Trophoblast cell (in vitro differentiated cells and primary cell): Measurements from ENCODE around the gene SBSN.

Source experiments
- DNase-seq, 2 donors: peaks; one replicate each; pipeline ENCODE4 v3.0.0-alpha.2; 2016
- H2AFZ ChIP-seq: 2 replicates; pipeline ENCODE4 v1.6.1; 2013; ENCODE audit warnings: low read length, moderate library complexity, mild to moderate bottlenecking; ENCODE audit not compliant: insufficient read depth, poor library complexity
- H2AK5ac ChIP-seq: 2 replicates; pipeline ENCODE4 v1.6.1; 2013; ENCODE audit warnings: mild to moderate bottlenecking, low read length
- H2BK120ac ChIP-seq: 2 replicates; pipeline ENCODE4 v1.6.1; 2013; ENCODE audit warnings: low read length, mild to moderate bottlenecking, moderate library complexity; ENCODE audit not compliant: insufficient read depth, poor library complexity
- H2BK12ac ChIP-seq: 2 replicates; pipeline ENCODE4 v1.6.1; 2013; ENCODE audit warnings: mild to moderate bottlenecking, low read length, moderate library complexity
- H2BK5ac ChIP-seq: 2 replicates; pipeline ENCODE4 v1.6.1; 2013; ENCODE audit warnings: low read length, low read depth, moderate library complexity, mild to moderate bottlenecking; ENCODE audit not compliant: poor library complexity
- H3K14ac ChIP-seq: 2 replicates; pipeline ENCODE4 v1.6.1; 2013; ENCODE audit warnings: mild to moderate bottlenecking, low read length
- H3K18ac ChIP-seq: 2 replicates; pipeline ENCODE4 v1.6.1; 2013; ENCODE audit warnings: mild to moderate bottlenecking, low read length
- H3K23ac ChIP-seq: 2 replicates; pipeline ENCODE4 v1.6.1; 2013; ENCODE audit warnings: low read length
- H3K27ac ChIP-seq: 2 replicates; pipeline ENCODE4 v1.5.1; 2013; ENCODE audit warnings: low read depth, mild to moderate bottlenecking, inconsistent platforms, low read length, moderate library complexity
- H3K27me3 ChIP-seq: 2 replicates; pipeline ENCODE4 v1.6.1; 2013; ENCODE audit warnings: inconsistent platforms, mild to moderate bottlenecking, low read length, moderate library complexity; ENCODE audit not compliant: insufficient read depth
- H3K36me3 ChIP-seq, 2 experiments: 1 replicate in 1 of 2; 2 replicates in 1 of 2; pipeline ENCODE4 v1.6.1; 2013; ENCODE audit warnings: low read length in 2 of 2, mild to moderate bottlenecking in 2 of 2, moderate library complexity in 1 of 2; ENCODE audit not compliant: insufficient read depth in 2 of 2, control insufficient read depth in 1 of 2
- H3K4ac ChIP-seq: 2 replicates; pipeline ENCODE4 v1.6.1; 2013; ENCODE audit warnings: low read depth, mild to moderate bottlenecking, low read length, moderate library complexity
- H3K4me1 ChIP-seq, 2 experiments: 1 replicate in 1 of 2; 2 replicates in 1 of 2; pipeline ENCODE4 v1.6.1; 2013; ENCODE audit warnings: low read length in 2 of 2, mild to moderate bottlenecking in 2 of 2, moderate library complexity in 1 of 2; ENCODE audit not compliant: insufficient read depth in 2 of 2, control insufficient read depth in 1 of 2
- H3K4me2 ChIP-seq: 2 replicates; pipeline ENCODE4 v1.6.1; 2013; ENCODE audit warnings: inconsistent platforms, mild to moderate bottlenecking, low read length, moderate library complexity
- H3K4me3 ChIP-seq: 2 replicates; pipeline ENCODE4 v1.5.1; 2013; ENCODE audit warnings: mild to moderate bottlenecking, low read depth, low read length, inconsistent platforms
- H3K79me1 ChIP-seq: one replicate; pipeline ENCODE4 v1.6.1; 2013; ENCODE audit warnings: low read length
- H3K79me2 ChIP-seq: 2 replicates; pipeline ENCODE4 v1.6.1; 2013; ENCODE audit warnings: low read length, mild to moderate bottlenecking; ENCODE audit not compliant: control insufficient read depth, insufficient read depth, poor library complexity
- H3K9ac ChIP-seq: 2 replicates; pipeline ENCODE4 v1.6.1; 2013; ENCODE audit warnings: mild to moderate bottlenecking, low read length
- H3K9me3 ChIP-seq: 2 replicates; pipeline ENCODE4 v1.6.1; 2013; ENCODE audit warnings: low read depth, mild to moderate bottlenecking, control low read depth, inconsistent platforms, low read length; ENCODE audit not compliant: insufficient read depth
- H4K12ac ChIP-seq: 2 replicates; pipeline ENCODE4 v1.6.1; 2013; ENCODE audit warnings: low read depth, mild to moderate bottlenecking, low read length, moderate library complexity
- H4K8ac ChIP-seq: 2 replicates; pipeline ENCODE4 v1.6.1; 2013; ENCODE audit warnings: low read depth, mild to moderate bottlenecking, low read length, moderate library complexity
- H4K91ac ChIP-seq: one replicate; pipeline ENCODE4 v1.6.1; 2013; ENCODE audit warnings: low read depth, mild to moderate bottlenecking, low read length, moderate library complexity
- WGBS: extraction: QIAGEN DNeasy Blood & Tissue Kit; methylation state at CpG from one replicate; pipeline ENCODE4 v1.1.7; 2013; ENCODE audit warnings: missing lambda C conversion rate; ENCODE audit not compliant: insufficient read length, insufficient coverage; ENCODE audit errors: extremely low coverage; 5-methylcytosine and 5-hydroxymethylcytosine counted together

Gene SBSN

DNA sequence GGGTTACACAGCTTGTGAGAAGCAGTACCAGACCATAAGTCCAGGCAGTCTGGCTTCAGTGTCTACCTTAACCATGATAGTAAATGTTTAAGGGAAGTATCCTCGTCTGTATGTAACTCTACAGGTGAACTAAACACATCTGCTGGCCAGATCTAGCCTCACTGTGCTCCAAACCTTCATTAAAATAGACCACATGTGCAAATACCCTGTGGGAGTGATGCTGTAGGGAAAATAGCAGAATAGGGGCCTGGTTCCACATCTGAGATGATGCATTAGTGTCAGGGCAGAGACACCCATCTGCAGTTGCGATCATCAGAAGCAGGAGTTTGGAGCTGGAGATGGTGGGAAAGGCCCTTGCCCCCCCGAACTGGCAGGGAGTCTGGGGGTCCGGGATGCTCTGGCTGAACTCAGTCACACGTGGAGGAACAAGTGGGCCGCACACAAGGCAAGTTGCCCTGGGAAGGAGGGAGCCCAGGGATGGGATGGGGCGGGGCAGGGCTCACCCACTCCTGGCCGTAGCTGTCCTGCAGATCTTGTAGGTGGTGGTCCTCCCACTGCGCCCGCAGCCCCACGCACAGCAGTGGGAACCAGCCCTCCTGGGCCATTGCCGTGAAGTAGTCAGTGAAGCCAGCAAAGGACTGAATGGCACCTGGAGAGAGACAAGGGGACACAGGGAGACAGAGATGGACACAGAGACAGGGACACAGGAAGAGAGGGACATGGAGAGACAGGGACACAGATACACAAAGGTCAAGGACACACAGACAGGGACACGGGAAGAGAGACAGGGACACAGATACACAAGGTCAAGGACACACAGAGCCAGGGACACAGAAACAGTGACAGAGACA, 24.6 kb upstream of the SBSN start:
- no peak for DNase-seq
- H3K9ac ChIP-seq = no peak overlapping the region
- H3K4me1 ChIP-seq = peaks cover 0 to 5% of the 10 kb centered on the region in 2 experiments
- no peak overlapping the region for H2BK120ac ChIP-seq
- no peak overlapping the region for H3K4ac ChIP-seq
- no peak overlapping the region for H3K18ac ChIP-seq
- H4K91ac ChIP-seq = no peak overlapping the region
- no peak overlapping the region for H3K4me3 ChIP-seq
- H4K8ac ChIP-seq = no peak overlapping the region
- H3K14ac ChIP-seq = no peak overlapping the region
- peak overlapping the region; percentile 5 for H3K23ac ChIP-seq
- WGBS = no CpG with 5 or more reads among the region's 13 CpGs
- H2AFZ ChIP-seq = no peak overlapping the region
- no peak overlapping the region for H2BK5ac ChIP-seq
- no peak overlapping the region for H2BK12ac ChIP-seq
- H3K79me2 ChIP-seq = no peaks in the 10 kb centered on the region
- H3K79me1 ChIP-seq = no peaks in the 10 kb centered on the region
- no peak overlapping the region for H2AK5ac ChIP-seq
- H3K4me2 ChIP-seq = no peak overlapping the region
- H4K12ac ChIP-seq = no peak overlapping the region
- peaks cover 4 to 6% of the 10 kb centered on the region in 2 experiments for H3K36me3 ChIP-seq
- no peak overlapping the region for H3K27ac ChIP-seq
- H3K27me3 ChIP-seq = no peaks in the 10 kb centered on the region
- H3K9me3 ChIP-seq = no peaks in the 10 kb centered on the region

DNA sequence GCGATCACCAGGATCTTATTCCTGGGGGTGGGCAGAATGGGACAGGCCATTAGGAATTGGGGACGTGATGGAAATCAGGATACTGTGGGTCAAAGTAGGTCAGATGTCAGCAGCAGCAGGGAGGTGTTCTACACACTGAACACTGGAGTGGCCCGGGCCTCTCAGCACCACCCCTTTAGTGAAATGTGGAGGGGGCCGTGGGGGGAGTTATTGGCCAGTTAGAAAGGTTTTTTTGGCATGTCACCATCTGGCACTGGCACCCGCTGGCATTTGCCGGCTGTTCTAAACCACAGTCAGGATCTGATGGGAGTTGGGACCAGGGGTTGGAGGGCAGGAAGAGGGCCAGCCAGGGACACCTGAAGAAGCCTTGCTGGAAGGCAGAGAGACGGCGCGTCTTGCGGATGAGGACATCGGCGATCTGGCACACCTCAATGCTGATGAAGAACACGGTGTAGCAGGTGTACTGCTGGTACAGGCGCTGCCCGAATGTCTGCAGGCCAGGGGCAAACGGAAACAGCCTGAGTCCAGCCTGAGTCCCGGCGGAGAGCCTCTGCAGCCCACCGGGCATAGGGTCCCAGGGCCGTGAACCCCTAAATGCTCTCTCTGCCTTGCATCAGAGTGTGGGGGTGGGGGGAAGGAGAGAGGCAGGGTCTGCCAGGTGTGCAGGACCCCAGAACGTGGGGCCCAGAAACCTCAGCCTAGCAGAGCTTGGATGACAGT, 23.1 kb upstream of the SBSN start:
- no peak overlapping the region for H3K4me2 ChIP-seq
- no peak overlapping the region for H2AFZ ChIP-seq
- H2AK5ac ChIP-seq = no peak overlapping the region
- H3K9ac ChIP-seq = no peak overlapping the region
- H3K9me3 ChIP-seq = no peaks in the 10 kb centered on the region
- H4K8ac ChIP-seq = no peak overlapping the region
- no peaks in the 10 kb centered on the region for H3K79me2 ChIP-seq
- H4K91ac ChIP-seq = no peak overlapping the region
- no peak overlapping the region for H2BK120ac ChIP-seq
- no CpG with 5 or more reads among the region's 21 CpGs for WGBS
- no peak overlapping the region for H4K12ac ChIP-seq
- no peak overlapping the region for H3K4ac ChIP-seq
- no peaks in the 10 kb centered on the region for H3K79me1 ChIP-seq
- H3K14ac ChIP-seq = no peak overlapping the region
- no peak for DNase-seq
- no peak overlapping the region for H3K23ac ChIP-seq
- no peak overlapping the region for H3K4me3 ChIP-seq
- H3K27ac ChIP-seq = no peak overlapping the region
- H2BK12ac ChIP-seq = no peak overlapping the region
- H3K27me3 ChIP-seq = no peaks in the 10 kb centered on the region
- no peak overlapping the region for H2BK5ac ChIP-seq
- peaks cover 10% of the 10 kb centered on the region in 2 experiments for H3K36me3 ChIP-seq
- no peak overlapping the region for H3K18ac ChIP-seq
- peaks cover 2 to 5% of the 10 kb centered on the region in 2 experiments for H3K4me1 ChIP-seq

DNA sequence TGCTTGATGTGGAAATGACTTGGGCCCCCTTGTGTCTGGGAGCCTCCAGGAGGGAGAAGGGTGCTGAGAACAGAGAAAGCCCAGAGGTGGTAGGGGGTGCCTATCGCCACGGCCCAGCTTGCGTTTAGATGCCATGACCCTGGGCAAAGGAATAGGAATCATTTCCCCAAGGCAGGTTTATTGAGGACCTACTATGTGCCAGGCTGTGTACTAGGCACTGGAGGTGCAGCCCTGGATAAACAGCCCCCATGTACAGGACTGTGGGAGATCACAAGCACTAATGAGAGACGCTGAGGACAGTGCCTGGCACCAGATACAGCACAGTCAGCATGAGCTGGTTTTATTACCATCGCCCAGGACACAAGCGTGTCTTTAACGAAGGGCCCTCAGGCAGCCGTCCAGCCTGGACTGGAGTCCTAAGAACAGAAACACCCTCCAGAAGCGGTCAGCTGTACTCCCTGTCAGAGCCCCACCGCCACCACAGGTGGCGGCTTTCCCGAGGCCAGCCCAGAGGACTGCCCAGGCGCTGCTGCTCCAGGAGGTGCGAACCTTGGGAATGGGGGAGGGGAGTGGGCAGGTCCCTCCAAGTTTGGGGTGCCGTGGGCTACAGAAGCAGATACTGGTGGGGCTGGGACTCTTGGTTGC, 21.9 kb upstream of the SBSN start:
- Histone ChIP-seq H3K9me3 (no peaks in the 10 kb centered on the region), H2BK120ac (no peak overlapping the region), H3K4me1 (peaks cover 4 to 8% of the 10 kb centered on the region in 2 experiments), H3K14ac (no peak overlapping the region), H2BK12ac (no peak overlapping the region), H3K27ac (no peak overlapping the region), H3K23ac (no peak overlapping the region), H3K4me3 (peak overlapping the region; percentile 8), H4K91ac (no peak overlapping the region), H2BK5ac (no peak overlapping the region), H2AK5ac (no peak overlapping the region), H3K36me3 (peaks cover 10% of the 10 kb centered on the region in 2 experiments), H2AFZ (no peak overlapping the region), H3K79me2 (peaks cover 5% of the 10 kb centered on the region), H3K9ac (no peak overlapping the region), H3K27me3 (no peaks in the 10 kb centered on the region), H3K79me1 (peaks cover 6% of the 10 kb centered on the region), H3K18ac (no peak overlapping the region), H3K4me2 (no peak overlapping the region), H4K8ac (no peak overlapping the region), H4K12ac (no peak overlapping the region), H3K4ac (no peak overlapping the region)
- DNase-seq = no peak
- WGBS = no CpG with 5 or more reads among the region's 15 CpGs

DNA sequence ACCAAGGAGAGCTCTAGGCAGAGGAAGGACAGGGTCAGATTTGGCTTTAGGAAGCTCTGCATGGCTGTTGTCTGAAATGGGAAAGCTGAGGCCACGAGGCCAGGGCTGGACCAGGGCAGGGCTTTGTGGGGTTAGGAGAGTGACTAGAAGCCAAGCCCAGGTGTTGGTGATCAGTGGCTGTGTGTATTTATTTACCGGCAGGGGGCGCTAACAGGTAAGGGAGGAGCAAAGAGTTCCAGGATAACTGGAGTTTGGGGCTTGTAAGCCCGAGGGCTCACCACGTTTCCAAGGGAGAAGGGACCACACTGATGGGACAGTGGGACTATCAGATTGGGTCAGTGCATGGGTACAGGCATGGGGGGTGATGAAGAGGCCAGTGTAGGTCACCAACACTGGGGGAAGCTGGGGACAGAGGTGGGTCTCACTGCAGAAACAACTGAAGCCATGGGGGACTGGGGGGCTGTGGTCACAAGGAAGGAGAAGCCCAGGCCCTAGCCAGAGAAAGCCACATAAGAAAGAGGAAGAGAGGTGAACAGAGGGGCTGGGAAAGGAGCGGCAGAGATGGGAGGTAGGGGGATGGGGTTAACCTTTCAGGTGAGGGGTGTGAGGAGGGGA, 21.2 kb upstream of the SBSN start:
- no peak overlapping the region for H3K27ac ChIP-seq
- no peaks in the 10 kb centered on the region for H3K9me3 ChIP-seq
- no peaks in the 10 kb centered on the region for H3K27me3 ChIP-seq
- no peak overlapping the region for H4K91ac ChIP-seq
- no peak overlapping the region for H2BK12ac ChIP-seq
- H2AK5ac ChIP-seq = no peak overlapping the region
- no peak overlapping the region for H3K9ac ChIP-seq
- no peak overlapping the region for H3K18ac ChIP-seq
- peaks cover 10% of the 10 kb centered on the region in 2 experiments for H3K36me3 ChIP-seq
- no CpG with 5 or more reads among the region's 6 CpGs for WGBS
- no peak overlapping the region for H3K14ac ChIP-seq
- H4K12ac ChIP-seq = no peak overlapping the region
- peaks cover 7% of the 10 kb centered on the region for H3K79me1 ChIP-seq
- H4K8ac ChIP-seq = no peak overlapping the region
- H2BK120ac ChIP-seq = no peak overlapping the region
- H3K4me2 ChIP-seq = no peak overlapping the region
- no peak overlapping the region for H3K4me3 ChIP-seq
- peaks cover 7% of the 10 kb centered on the region for H3K79me2 ChIP-seq
- H3K23ac ChIP-seq = no peak overlapping the region
- no peak overlapping the region for H2BK5ac ChIP-seq
- peak; percentile 46 to 84 for DNase-seq
- no peak overlapping the region for H3K4ac ChIP-seq
- peaks cover 9 to 14% of the 10 kb centered on the region in 2 experiments for H3K4me1 ChIP-seq
- no peak overlapping the region for H2AFZ ChIP-seq
